Measurements from ENCODE around the gene SPATA12. TPM values are rescaled to one million over a fixed set of nuclear protein-coding genes. Genes with fewer than 3 reads are reported as not detected.
"Not testable (repeated sequence)": the region's sequence is repeated elsewhere in the genome, so short reads cannot be mapped to it uniquely, and the experiment has no call there.

SPATA12 gene
- total RNA-seq, 4 donors from 2014 or later, result not detected

DNA sequence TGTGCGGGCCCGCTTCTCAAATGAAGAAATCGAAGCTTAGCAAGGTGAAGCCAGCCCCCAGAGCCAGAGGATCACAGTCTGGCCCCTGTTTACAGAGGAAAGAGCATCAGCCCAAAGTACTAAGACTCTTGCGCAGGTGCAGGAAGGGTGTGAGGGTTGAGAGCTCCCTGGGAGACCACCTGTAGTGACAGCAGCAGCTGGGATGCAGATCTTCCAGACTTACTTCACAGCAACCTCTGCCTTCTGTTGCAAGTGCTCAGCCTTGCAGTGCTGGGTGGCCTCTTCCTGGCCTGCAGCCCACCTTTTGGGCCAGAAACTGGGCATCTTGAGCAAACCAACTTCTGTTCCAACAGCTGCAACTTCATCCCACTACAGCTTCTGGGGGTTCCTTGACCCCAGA is 19.7 kb downstream of the SPATA12 start:
- H3K27ac ChIP-seq, result no peak overlapping the region
- in situ Hi-C loops (cut with MboI; ENCODE audit: low pct_ligation_motif_present in 1 of 4, low pct_unique_long_range_greater_than_20kb in 1 of 4, low sequenced_read_pairs in 3 of 4) (no loop called here), intact Hi-C loops (cut with DNase I; ENCODE audit: low total_unique reads) (no loop called here)
- H3K36me3 ChIP-seq, result no peaks in the 10 kb centered on the region
- no peaks in the 10 kb centered on the region for H3K27me3 ChIP-seq
- no peak for DNase-seq
- peaks cover 0 to 24% (median 11%) of the 10 kb centered on the region in 4 donors for H3K4me1 ChIP-seq
- TF ChIP-seq POLR2AphosphoS5 (IDR thresholded peaks at IDR 0.05), result no peak
- TF ChIP-seq, protein P1, sequence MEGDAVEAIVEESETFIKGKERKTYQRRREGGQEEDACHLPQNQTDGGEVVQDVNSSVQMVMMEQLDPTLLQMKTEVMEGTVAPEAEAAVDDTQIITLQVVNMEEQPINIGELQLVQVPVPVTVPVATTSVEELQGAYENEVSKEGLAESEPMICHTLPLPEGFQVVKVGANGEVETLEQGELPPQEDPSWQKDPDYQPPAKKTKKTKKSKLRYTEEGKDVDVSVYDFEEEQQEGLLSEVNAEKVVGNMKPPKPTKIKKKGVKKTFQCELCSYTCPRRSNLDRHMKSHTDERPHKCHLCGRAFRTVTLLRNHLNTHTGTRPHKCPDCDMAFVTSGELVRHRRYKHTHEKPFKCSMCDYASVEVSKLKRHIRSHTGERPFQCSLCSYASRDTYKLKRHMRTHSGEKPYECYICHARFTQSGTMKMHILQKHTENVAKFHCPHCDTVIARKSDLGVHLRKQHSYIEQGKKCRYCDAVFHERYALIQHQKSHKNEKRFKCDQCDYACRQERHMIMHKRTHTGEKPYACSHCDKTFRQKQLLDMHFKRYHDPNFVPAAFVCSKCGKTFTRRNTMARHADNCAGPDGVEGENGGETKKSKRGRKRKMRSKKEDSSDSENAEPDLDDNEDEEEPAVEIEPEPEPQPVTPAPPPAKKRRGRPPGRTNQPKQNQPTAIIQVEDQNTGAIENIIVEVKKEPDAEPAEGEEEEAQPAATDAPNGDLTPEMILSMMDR (IDR thresholded peaks at IDR 0.05), result no peak
- no peak for TF ChIP-seq POLR2A (IDR thresholded peaks at IDR 0.05)
- no peak for TF ChIP-seq EP300 (IDR thresholded peaks at IDR 0.05; ENCODE audit: low read depth)
- 94 to 95% methylated on average over 4 of the region's 4 CpGs for WGBS, 2 donors (ENCODE audit: low coverage in 1 of 2)
- no peaks in the 10 kb centered on the region for H3K9me3 ChIP-seq
- no peak overlapping the region for H3K4me3 ChIP-seq

DNA sequence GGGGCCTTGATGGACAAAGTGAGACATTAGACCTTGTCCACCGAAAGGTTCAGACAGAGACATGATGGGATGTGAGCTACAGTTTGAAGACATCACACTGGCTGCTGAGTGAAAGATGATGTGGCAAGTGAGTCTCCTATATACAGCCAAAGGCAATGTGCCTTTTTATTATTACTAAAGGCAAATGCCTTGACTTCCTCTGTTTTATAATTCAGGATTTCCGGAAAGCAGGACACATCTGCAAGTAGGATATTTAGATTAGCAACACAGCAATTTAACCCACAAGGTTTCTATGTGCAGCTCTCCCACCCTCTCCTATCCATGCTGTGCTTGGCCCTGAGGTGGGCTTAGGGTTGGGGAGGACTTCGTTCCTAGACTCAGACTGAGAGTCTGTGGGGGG is 20.7 kb downstream of the SPATA12 start:
- WGBS, 2 donors (ENCODE audit: low coverage in 1 of 2), result 86 to 88% methylated on average over 2 to 3 of the region's 3 CpGs

DNA sequence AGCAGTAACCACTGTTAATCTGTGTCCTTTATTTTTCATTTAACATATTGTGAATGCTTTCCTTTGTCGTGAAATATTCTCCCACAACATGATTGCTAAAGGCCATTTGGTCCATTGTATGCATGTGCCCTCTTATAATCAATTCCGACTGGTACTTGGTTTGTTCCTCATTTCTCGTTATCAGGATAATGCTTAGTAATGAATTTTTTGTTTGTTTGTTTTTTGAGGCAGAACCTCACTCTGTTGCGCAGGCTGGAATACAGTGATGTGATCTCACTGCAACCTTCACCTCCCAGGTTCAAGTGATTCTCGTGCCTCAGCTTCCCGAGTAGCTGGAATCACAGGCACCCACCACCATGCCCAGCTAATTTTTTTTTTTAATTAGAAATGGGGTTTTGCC is 22.0 kb downstream of the SPATA12 start:
- 75 to 91% methylated on average over 3 to 6 of the region's 6 CpGs for WGBS, 2 donors (ENCODE audit: low coverage in 1 of 2)
- in situ Hi-C loops (cut with MboI; ENCODE audit: low pct_ligation_motif_present in 1 of 4, low pct_unique_long_range_greater_than_20kb in 1 of 4, low sequenced_read_pairs in 3 of 4), result no loop called here
- H3K9me3 ChIP-seq, result no peaks in the 10 kb centered on the region
- TF ChIP-seq, protein P1 (IDR thresholded peaks at IDR 0.05), result no peak
- TF ChIP-seq POLR2A (IDR thresholded peaks at IDR 0.05) (no peak), POLR2AphosphoS5 (IDR thresholded peaks at IDR 0.05) (no peak), EP300 (IDR thresholded peaks at IDR 0.05; ENCODE audit: low read depth) (no peak)
- H3K4me1 ChIP-seq, result peaks cover 0 to 15% (median 8%) of the 10 kb centered on the region in 4 donors
- H3K27ac ChIP-seq, result no peak overlapping the region
- intact Hi-C loops (cut with DNase I; ENCODE audit: low total_unique reads), result no loop called here
- no peak for DNase-seq
- H3K27me3 ChIP-seq, result no peaks in the 10 kb centered on the region
- no peaks in the 10 kb centered on the region for H3K36me3 ChIP-seq
- H3K4me3 ChIP-seq, result no peak overlapping the region

More for the DNA sequence above, 20.7 kb downstream of the SPATA12 start:
- Histone ChIP-seq H3K27me3 (no peaks in the 10 kb centered on the region), H3K4me1 (peaks cover 0 to 23% (median 11%) of the 10 kb centered on the region in 4 donors), H3K36me3 (no peaks in the 10 kb centered on the region), H3K9me3 (no peaks in the 10 kb centered on the region), H3K4me3 (no peak overlapping the region), H3K27ac (no peak overlapping the region)
- TF ChIP-seq, protein P1 (IDR thresholded peaks at IDR 0.05), result no peak
- TF ChIP-seq EP300 (IDR thresholded peaks at IDR 0.05; ENCODE audit: low read depth) (no peak), POLR2A (IDR thresholded peaks at IDR 0.05) (no peak), POLR2AphosphoS5 (IDR thresholded peaks at IDR 0.05) (no peak)
- no peak for DNase-seq
- intact Hi-C loops (cut with DNase I; ENCODE audit: low total_unique reads) (no loop called here), in situ Hi-C loops (cut with MboI; ENCODE audit: low pct_ligation_motif_present in 1 of 4, low pct_unique_long_range_greater_than_20kb in 1 of 4, low sequenced_read_pairs in 3 of 4) (no loop called here)

DNA sequence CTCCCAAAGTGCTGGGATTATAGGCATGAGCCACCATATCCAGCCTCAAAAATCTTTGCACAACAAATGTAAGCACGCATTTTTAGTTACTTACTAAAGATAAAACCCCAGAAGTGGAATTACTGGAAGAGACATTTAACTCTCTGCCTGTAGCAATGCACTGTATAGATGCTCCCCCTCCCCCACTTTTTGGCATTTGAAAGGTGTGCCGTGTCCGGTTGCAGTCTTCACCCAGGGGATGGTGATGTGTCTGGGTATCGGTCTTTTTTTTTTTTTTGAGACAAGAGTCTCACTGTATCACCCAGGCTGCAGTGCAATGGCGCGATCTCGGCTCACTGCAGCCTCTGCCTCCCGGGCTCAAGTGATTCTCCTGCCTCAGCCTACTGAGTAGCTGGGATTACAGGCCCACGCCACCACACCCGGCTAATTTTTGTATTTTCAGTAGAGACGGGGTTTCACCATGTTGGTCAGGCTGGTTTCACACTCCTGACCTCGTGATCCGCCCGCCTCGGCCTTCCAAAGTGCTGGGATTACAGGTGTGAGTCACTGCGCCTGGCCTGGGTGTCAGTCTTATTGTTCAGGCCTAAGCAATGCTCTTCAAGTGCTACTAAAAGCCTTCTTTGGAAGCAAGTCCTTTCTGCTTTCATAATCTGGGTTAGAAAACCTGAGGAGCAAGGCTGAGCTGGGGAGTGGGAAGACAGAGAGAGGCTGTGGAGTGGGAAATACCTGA is 23.0 kb downstream of the SPATA12 start:
- H3K9me3 ChIP-seq; H3K4me1 ChIP-seq; H3K36me3 ChIP-seq; H3K4me3 ChIP-seq; H3K27ac ChIP-seq; intact Hi-C loops (cut with DNase I; ENCODE audit: low total_unique reads); in situ Hi-C loops (cut with MboI; ENCODE audit: low pct_ligation_motif_present in 1 of 4, low pct_unique_long_range_greater_than_20kb in 1 of 4, low sequenced_read_pairs in 3 of 4); DNase-seq; H3K27me3 ChIP-seq: not testable (repeated sequence)
- 83 to 91% methylated on average over 8 to 16 of the region's 16 CpGs for WGBS, 2 donors (ENCODE audit: low coverage in 1 of 2)

DNA sequence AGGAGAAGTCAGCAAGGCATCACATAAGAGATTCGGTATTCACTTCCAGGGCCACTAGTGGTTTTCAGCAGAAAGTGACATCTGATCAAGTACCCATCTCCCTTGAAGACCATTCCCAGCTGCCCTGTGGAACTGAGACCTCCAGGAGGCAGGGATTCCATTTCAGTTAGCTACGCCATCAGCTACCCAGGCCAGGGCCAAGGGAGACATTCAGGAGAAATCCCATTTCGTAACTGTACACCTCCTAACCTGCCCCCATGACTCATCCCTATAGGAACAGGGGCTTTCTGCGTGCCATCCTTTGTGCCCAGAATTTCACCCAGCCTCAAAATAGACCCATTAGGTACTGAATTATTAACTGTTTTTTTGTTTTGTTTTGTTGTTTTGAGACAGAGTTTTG is 24.7 kb downstream of the SPATA12 start:
- DNase-seq, result no peak
- Histone ChIP-seq H3K27me3 (no peaks in the 10 kb centered on the region), H3K4me1 (no peaks in the 10 kb centered on the region), H3K27ac (no peak overlapping the region), H3K4me3 (no peak overlapping the region), H3K36me3 (no peaks in the 10 kb centered on the region), H3K9me3 (no peaks in the 10 kb centered on the region)
- in situ Hi-C loops (cut with MboI; ENCODE audit: low pct_ligation_motif_present in 1 of 4, low pct_unique_long_range_greater_than_20kb in 1 of 4, low sequenced_read_pairs in 3 of 4) (no loop called here), intact Hi-C loops (cut with DNase I; ENCODE audit: low total_unique reads) (no loop called here)
- WGBS, 2 donors (ENCODE audit: low coverage in 1 of 2), result 93 to 100% methylated on average over 1 to 4 of the region's 4 CpGs
- TF ChIP-seq EP300 (IDR thresholded peaks at IDR 0.05; ENCODE audit: low read depth) (no peak), POLR2A (IDR thresholded peaks at IDR 0.05) (no peak), POLR2AphosphoS5 (IDR thresholded peaks at IDR 0.05) (no peak)
- TF ChIP-seq, protein P1 (IDR thresholded peaks at IDR 0.05), result no peak
